Subcutaneous abdominal adipose tissue (tissue), 5 donors: Measurements from ENCODE around the gene ABCD3.

Experiments used
- H3K27ac ChIP-seq: one replicate; pipeline ENCODE4 v1.7.0; 2013; ENCODE audit warnings: low read depth, mild to moderate bottlenecking, inconsistent platforms, low read length, moderate library complexity
- H3K27me3 ChIP-seq, 5 donors: one replicate each; pipeline ENCODE4 v1.7.0; 2013; ENCODE audit warnings: low read length in 5 of 5, inconsistent platforms in 1 of 5; ENCODE audit not compliant: control insufficient read depth in 5 of 5, insufficient read depth in 4 of 5
- H3K36me3 ChIP-seq, 5 donors: one replicate each; pipeline ENCODE4 v1.7.0; 2013; ENCODE audit warnings: low read length in 5 of 5; ENCODE audit not compliant: control insufficient read depth in 5 of 5, insufficient read depth in 5 of 5
- H3K4me1 ChIP-seq, 5 donors: one replicate each; pipeline ENCODE4 v1.7.0; 2013; ENCODE audit warnings: low read length in 5 of 5, mild to moderate bottlenecking in 3 of 5, moderate library complexity in 1 of 5; ENCODE audit not compliant: control insufficient read depth in 5 of 5, insufficient read depth in 5 of 5
- H3K4me3 ChIP-seq, 5 donors: one replicate each; pipeline ENCODE4 v1.7.0; 2013; ENCODE audit warnings: low read length in 5 of 5, low read depth in 1 of 5
- H3K9ac ChIP-seq, 5 donors: one replicate each; pipeline ENCODE4 v1.7.0; 2013; ENCODE audit warnings: low read length in 5 of 5, mild to moderate bottlenecking in 4 of 5, moderate library complexity in 3 of 5
- H3K9me3 ChIP-seq, 5 donors: one replicate each; pipeline ENCODE4 v1.7.0; 2013; ENCODE audit warnings: low read length in 5 of 5; ENCODE audit not compliant: control insufficient read depth in 5 of 5
- donor health status: healthy.
- donor health status: healthy.
- donor health status: healthy.
- donor health status: healthy.
- donor health status: healthy.

ABCD3 gene

GRCh38 chr1:94389298-94389697, 28.9 kb upstream of the ABCD3 start:
- H3K27me3 ChIP-seq = no peaks in the 10 kb centered on the region
- H3K4me1 ChIP-seq = peaks cover 0 to 4% (median 0%) of the 10 kb centered on the region in 5 donors
- H3K4me3 ChIP-seq = no peak overlapping the region
- H3K9me3 ChIP-seq = no peaks in the 10 kb centered on the region
- H3K36me3 ChIP-seq = no peaks in the 10 kb centered on the region
- no peak overlapping the region for H3K27ac ChIP-seq
- H3K9ac ChIP-seq = no peak overlapping the region

GRCh38 chr1:94394247-94394646, 23.9 kb upstream of the ABCD3 start:
- H3K4me1 ChIP-seq = no peaks in the 10 kb centered on the region
- H3K9me3 ChIP-seq = no peaks in the 10 kb centered on the region
- no peaks in the 10 kb centered on the region for H3K36me3 ChIP-seq
- no peak overlapping the region for H3K27ac ChIP-seq
- H3K27me3 ChIP-seq = no peaks in the 10 kb centered on the region
- H3K4me3 ChIP-seq = no peak overlapping the region
- H3K9ac ChIP-seq = no peak overlapping the region

- Histone ChIP-seq H3K9ac (no peak overlapping the region), H3K4me1 (no peaks in the 10 kb centered on the region), H3K9me3 (no peaks in the 10 kb centered on the region), H3K27ac (no peak overlapping the region), H3K27me3 (no peaks in the 10 kb centered on the region), H3K4me3 (no peak overlapping the region), H3K36me3 (no peaks in the 10 kb centered on the region)
Measured at GRCh38 chr1:94395231-94395630, 23.0 kb upstream of the ABCD3 start.

GRCh38 chr1:94395748-94396309, 22.4 kb upstream of the ABCD3 start:
- H3K27ac ChIP-seq = no peak overlapping the region
- no peak overlapping the region for H3K9ac ChIP-seq
- no peaks in the 10 kb centered on the region for H3K36me3 ChIP-seq
- H3K9me3 ChIP-seq = no peaks in the 10 kb centered on the region
- H3K4me3 ChIP-seq = no peak overlapping the region
- H3K27me3 ChIP-seq = no peaks in the 10 kb centered on the region
- no peaks in the 10 kb centered on the region for H3K4me1 ChIP-seq

- H3K4me1 ChIP-seq = no peaks in the 10 kb centered on the region
- H3K9ac ChIP-seq = no peak overlapping the region
- no peaks in the 10 kb centered on the region for H3K9me3 ChIP-seq
- H3K27me3 ChIP-seq = no peaks in the 10 kb centered on the region
- no peak overlapping the region for H3K27ac ChIP-seq
- H3K4me3 ChIP-seq = no peak overlapping the region
- no peaks in the 10 kb centered on the region for H3K36me3 ChIP-seq
Measured at GRCh38 chr1:94396356-94397010, 21.7 kb upstream of the ABCD3 start.

GRCh38 chr1:94398356-94398755, 19.8 kb upstream of the ABCD3 start:
- H3K27ac ChIP-seq = no peak overlapping the region
- no peak overlapping the region for H3K9ac ChIP-seq
- no peaks in the 10 kb centered on the region for H3K9me3 ChIP-seq
- no peaks in the 10 kb centered on the region for H3K27me3 ChIP-seq
- H3K36me3 ChIP-seq = no peaks in the 10 kb centered on the region
- no peaks in the 10 kb centered on the region for H3K4me1 ChIP-seq
- H3K4me3 ChIP-seq = no peak overlapping the region

GRCh38 chr1:94399453-94399852, 18.7 kb upstream of the ABCD3 start:
- Histone ChIP-seq H3K27ac (no peak overlapping the region), H3K9me3 (no peaks in the 10 kb centered on the region), H3K4me1 (no peaks in the 10 kb centered on the region)

GRCh38 chr1:94401206-94401605, 17.0 kb upstream of the ABCD3 start:
- Histone ChIP-seq H3K27ac (no peak overlapping the region), H3K4me3 (no peak overlapping the region), H3K9ac (no peak overlapping the region), H3K9me3 (no peaks in the 10 kb centered on the region), H3K4me1 (no peaks in the 10 kb centered on the region), H3K36me3 (no peaks in the 10 kb centered on the region), H3K27me3 (no peaks in the 10 kb centered on the region)

More at GRCh38 chr1:94399453-94399852, 18.7 kb upstream of the ABCD3 start:
- H3K36me3 ChIP-seq = no peaks in the 10 kb centered on the region
- H3K4me3 ChIP-seq = no peak overlapping the region
- no peak overlapping the region for H3K9ac ChIP-seq
- H3K27me3 ChIP-seq = no peaks in the 10 kb centered on the region

GRCh38 chr1:94406446-94406845, 11.7 kb upstream of the ABCD3 start:
- H3K4me3 ChIP-seq = no peak overlapping the region
- no peaks in the 10 kb centered on the region for H3K9me3 ChIP-seq
- no peak overlapping the region for H3K27ac ChIP-seq
- no peaks in the 10 kb centered on the region for H3K36me3 ChIP-seq
- no peak overlapping the region for H3K9ac ChIP-seq
- H3K27me3 ChIP-seq = no peaks in the 10 kb centered on the region
- H3K4me1 ChIP-seq = no peaks in the 10 kb centered on the region

- Histone ChIP-seq H3K27me3 (no peaks in the 10 kb centered on the region), H3K27ac (no peak overlapping the region), H3K9me3 (no peaks in the 10 kb centered on the region), H3K4me1 (no peaks in the 10 kb centered on the region), H3K4me3 (no peak overlapping the region), H3K36me3 (no peaks in the 10 kb centered on the region), H3K9ac (no peak overlapping the region)
Measured at GRCh38 chr1:94408104-94408830, 9.9 kb upstream of the ABCD3 start.
